Fibroblast of villous mesenchyme (primary cell): ENCODE results near the gene SPEN. TPM values are rescaled to one million over a fixed set of nuclear protein-coding genes. Genes with fewer than 3 reads are reported as not detected.

Experiments
- DNase-seq: peaks from one replicate; pipeline ENCODE4 v3.0.0-alpha.2; 2010; ENCODE audit warnings: low read depth
- H3K4me3 ChIP-seq: 2 replicates; pipeline ENCODE4 v1.5.1; 2011; ENCODE audit warnings: low read depth, mild to moderate bottlenecking, low read length
- total RNA-seq: library from RNA; depleted of rRNA; stranded (reverse); fragments of >200 nt; gene quantifications from 2 replicates; pipeline ENCODE4 v1.2.3, GENCODE V29; 2012
- TF ChIP-seq, protein P1 (sequence below): IDR thresholded peaks from 2 replicates; pipeline ENCODE4 v1.5.1; 2012; ENCODE audit warnings: low read depth, mild to moderate bottlenecking, low read length; ENCODE audit not compliant: insufficient read depth

SPEN gene
- total RNA-seq, 1 donor: 30.2 TPM

- H3K4me3 ChIP-seq: no peak overlapping the region
- TF ChIP-seq, protein P1, sequence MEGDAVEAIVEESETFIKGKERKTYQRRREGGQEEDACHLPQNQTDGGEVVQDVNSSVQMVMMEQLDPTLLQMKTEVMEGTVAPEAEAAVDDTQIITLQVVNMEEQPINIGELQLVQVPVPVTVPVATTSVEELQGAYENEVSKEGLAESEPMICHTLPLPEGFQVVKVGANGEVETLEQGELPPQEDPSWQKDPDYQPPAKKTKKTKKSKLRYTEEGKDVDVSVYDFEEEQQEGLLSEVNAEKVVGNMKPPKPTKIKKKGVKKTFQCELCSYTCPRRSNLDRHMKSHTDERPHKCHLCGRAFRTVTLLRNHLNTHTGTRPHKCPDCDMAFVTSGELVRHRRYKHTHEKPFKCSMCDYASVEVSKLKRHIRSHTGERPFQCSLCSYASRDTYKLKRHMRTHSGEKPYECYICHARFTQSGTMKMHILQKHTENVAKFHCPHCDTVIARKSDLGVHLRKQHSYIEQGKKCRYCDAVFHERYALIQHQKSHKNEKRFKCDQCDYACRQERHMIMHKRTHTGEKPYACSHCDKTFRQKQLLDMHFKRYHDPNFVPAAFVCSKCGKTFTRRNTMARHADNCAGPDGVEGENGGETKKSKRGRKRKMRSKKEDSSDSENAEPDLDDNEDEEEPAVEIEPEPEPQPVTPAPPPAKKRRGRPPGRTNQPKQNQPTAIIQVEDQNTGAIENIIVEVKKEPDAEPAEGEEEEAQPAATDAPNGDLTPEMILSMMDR: no peak
- peak; percentile 88 for DNase-seq
Observed at GRCh38 chr1:15952317-15953258, 105.1 kb downstream of the SPEN start.

DNA sequence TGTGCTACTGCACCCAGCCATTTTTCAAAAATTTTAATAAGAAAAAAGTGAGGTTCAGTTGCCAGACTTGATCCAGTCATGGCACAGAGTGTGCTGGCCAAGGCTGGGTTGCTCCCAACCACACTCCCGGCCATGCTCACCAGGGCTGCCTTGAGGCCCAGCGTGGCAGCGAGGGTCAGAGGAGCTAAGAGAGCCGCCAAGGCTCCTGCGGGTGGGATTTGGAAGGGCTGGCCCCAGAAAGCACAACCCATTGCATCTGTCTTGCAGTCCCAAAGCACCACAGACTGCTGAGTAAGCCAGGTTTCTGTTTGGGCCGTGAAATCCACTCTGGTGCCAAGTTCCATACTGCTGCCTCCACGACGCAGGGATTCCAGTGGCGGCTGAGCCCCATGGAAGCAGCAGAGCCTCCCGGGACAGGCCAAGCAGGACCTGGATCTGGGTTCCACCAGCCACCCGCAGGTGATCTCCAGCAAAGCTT is 105.8 kb downstream of the SPEN start:
- TF ChIP-seq, protein P1: no peak
- no peak overlapping the region for H3K4me3 ChIP-seq
- no peak for DNase-seq

DNA sequence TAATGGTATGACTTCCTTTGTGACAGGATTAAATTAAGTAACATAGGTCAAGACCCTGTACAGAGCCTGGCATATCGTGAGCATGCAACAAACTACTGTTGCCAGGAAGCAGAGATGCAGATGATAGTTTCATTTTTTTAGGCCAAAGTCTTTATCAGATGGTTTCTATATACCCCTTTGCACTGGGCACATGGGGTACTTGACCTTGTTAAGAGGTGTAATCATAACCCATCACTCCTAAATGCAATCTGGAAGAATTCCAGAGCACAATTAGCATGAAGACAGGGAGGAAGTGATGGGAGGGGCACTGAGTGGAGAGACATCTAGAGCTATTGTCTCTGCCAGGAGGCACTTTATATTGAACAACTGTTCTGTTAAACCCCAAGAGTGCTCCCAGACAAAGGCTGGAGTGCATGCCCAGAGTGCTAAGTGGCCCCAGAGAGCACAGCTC is 106.3 kb downstream of the SPEN start:
- DNase-seq: no peak
- TF ChIP-seq, protein P1: no peak
- H3K4me3 ChIP-seq: no peak overlapping the region

GRCh38 chr1:15954316-15954715 is 106.8 kb downstream of the SPEN start:
- TF ChIP-seq, protein P1: no peak
- DNase-seq: no peak
- H3K4me3 ChIP-seq: no peak overlapping the region

DNA sequence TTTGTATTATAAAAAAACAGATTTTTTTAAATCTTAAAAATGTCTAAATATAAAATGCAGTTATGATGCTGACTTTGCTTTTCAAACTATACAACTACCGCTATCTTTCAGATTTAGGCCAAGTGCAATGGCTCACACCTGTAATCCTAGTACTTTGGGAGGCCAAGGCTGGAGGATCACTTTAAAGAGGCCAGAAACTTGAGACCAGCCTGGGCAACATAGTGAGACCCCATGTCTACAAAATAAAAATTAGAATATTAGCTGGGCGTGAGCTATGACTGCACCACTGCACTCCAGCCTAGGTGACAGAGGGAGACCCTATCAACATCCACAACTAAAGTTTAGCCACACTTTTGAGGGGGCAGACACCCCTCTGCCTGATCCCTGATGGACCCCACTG is 108.0 kb downstream of the SPEN start:
- TF ChIP-seq, protein P1: no peak
- no peak overlapping the region for H3K4me3 ChIP-seq
- no peak for DNase-seq

- peak; percentile 34 for DNase-seq
- TF ChIP-seq, protein P1: no peak
- H3K4me3 ChIP-seq: no peak overlapping the region
Observed at GRCh38 chr1:15956150-15956549, 108.6 kb downstream of the SPEN start.
